ENCODE measurements around the gene CNTROB.

DNA sequence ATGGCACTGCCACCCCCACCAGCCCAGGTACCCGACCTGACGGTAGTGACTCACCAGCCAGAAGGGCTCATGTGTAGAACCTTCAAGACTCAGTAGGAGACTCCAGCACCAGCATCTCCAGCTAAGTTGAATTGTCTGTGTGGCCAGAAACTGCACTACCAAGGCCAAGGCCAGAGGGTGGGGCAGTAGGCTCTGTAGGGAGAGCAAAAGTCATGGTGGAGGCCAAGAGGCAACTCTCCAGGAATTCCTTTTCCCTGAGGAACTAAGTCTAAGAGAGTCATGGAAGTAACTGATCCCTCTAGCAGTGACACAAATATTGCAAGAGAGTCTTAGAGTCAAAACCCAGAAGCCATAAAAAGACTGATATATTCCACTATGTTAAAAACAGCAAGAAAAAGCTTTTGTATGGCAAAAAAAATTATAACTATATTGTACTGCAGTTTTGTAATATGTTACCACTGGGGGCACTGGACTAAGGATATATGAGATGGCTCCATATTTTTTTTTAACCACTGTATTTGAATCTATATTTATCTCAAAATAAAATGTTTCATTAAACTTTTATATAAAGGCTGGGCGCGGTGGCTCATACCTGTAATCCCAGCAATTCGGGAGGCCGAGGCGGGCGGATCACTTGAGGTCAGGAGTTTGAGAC lies 40.3 kb downstream of the CNTROB start:
- TF ChIP-seq CTCF (IDR thresholded peaks at IDR 0.05), result no peak
- TF ChIP-seq POLR2A (IDR thresholded peaks at IDR 0.05), result no peak

Measured in body of pancreas (tissue), 4 donors.